OCI-LY3 (cell line): ENCODE results near the gene PCSK2.

ENCODE experiments used
- H2AFZ ChIP-seq: fragments of 200-600, 300-600 bp; shearing (Covaris generic); 2 replicates; pipeline ENCODE4 v1.6.0; 2014; ENCODE audit warnings: antibody characterized with exemption, low read depth, low read length
- H3K27ac ChIP-seq: fragments of 200-600, 300-600 bp; sonication (generic); 2 replicates; pipeline ENCODE4 v1.5.1; 2014; ENCODE audit warnings: mild to moderate bottlenecking, low read length, moderate library complexity, mixed read lengths
- H3K27me3 ChIP-seq: fragments of 200-600, 300-600 bp; sonication (generic); 2 replicates; pipeline ENCODE4 v1.6.1; 2014; ENCODE audit warnings: low read depth, low read length, mixed read lengths
- H3K36me3 ChIP-seq: fragments of 200-600, 300-600 bp; sonication (generic); replicated peaks from 2 replicates; pipeline ENCODE3; 2014; ENCODE audit warnings: low read depth, low read length, mixed read lengths
- H3K4me1 ChIP-seq: fragments of 300-600, 200-600 bp; sonication (generic); 2 replicates; pipeline ENCODE4 v1.6.1; 2014; ENCODE audit warnings: low read length, mixed read lengths
- H3K4me2 ChIP-seq: fragments of 200-600, 300-600 bp; sonication (generic); 2 replicates; pipeline ENCODE4 v1.6.1; 2014; ENCODE audit warnings: low read length, mixed read lengths
- H3K4me3 ChIP-seq: fragments of 300-600, 200-600 bp; sonication (generic); 2 replicates; pipeline ENCODE4 v1.5.1; 2014; ENCODE audit warnings: antibody characterized with exemption, mild to moderate bottlenecking, low read length, moderate library complexity
- H3K79me2 ChIP-seq: fragments of 300-600, 200-600 bp; shearing (Covaris generic); 2 replicates; pipeline ENCODE4 v1.6.1; 2014; ENCODE audit warnings: mild to moderate bottlenecking, low read length, mixed read lengths
- H3K9ac ChIP-seq: fragments of 300-600, 200-600 bp; shearing (Covaris generic); 2 replicates; pipeline ENCODE4 v1.6.0; 2014; ENCODE audit warnings: mild to moderate bottlenecking, low read length, moderate library complexity
- H3K9me3 ChIP-seq: fragments of 200-600, 300-600 bp; shearing (Covaris generic); 2 replicates; pipeline ENCODE4 v1.6.1; 2014; ENCODE audit warnings: low read length, mixed read lengths; ENCODE audit not compliant: insufficient read depth
- H4K20me1 ChIP-seq: fragments of 200-600, 300-600 bp; sonication (generic); 2 replicates; pipeline ENCODE4 v1.6.1; 2016; ENCODE audit warnings: low read length, mixed read lengths; ENCODE audit not compliant: insufficient read depth
- EZH2phosphoT487 ChIP-seq: fragments of 200-600 bp; shearing (Covaris generic); IDR thresholded peaks from 2 replicates; pipeline ENCODE4 v1.6.1; 2018; ENCODE audit warnings: antibody characterized with exemption, mixed run types, low read depth
- TF ChIP-seq, protein P1 (sequence below): fragments of 200-600, 300-600 bp; sonication (generic); IDR thresholded peaks from 2 replicates; pipeline ENCODE4 v1.5.1; 2014; ENCODE audit warnings: antibody characterized with exemption, low read length, low read depth

The PCSK2 gene

DNA sequence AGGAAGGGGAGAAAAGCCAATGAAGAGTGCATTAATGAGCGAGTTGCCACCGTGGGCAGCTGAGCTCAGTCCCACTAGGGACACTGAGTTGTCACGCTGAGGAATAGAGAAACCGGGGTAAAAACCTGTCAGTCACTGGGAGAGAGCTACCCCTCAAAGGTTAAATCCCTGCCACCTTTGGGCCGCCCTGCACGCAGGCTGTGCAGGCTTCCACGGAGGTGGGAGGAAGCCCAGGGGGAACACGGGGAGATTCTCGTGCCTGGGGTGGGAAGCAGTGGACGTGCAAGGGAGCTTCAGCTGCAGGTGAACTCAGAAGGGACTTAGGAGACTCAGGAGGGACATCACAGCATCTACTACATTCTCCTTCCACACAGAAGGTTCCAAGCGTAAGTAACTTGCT is 253.9 kb downstream of the PCSK2 start:
- Histone ChIP-seq H3K4me3 (no peak overlapping the region), H3K9me3 (no peaks in the 10 kb centered on the region), H2AFZ (no peak overlapping the region), H4K20me1 (no peaks in the 10 kb centered on the region), H3K79me2 (no peaks in the 10 kb centered on the region), H3K9ac (no peak overlapping the region), H3K27me3 (peaks cover 10% of the 10 kb centered on the region; the same call in 1 of the 2 replicates), H3K4me2 (no peak overlapping the region), H3K27ac (no peak overlapping the region), H3K4me1 (no peaks in the 10 kb centered on the region), H3K36me3 (no peaks in the 10 kb centered on the region)
- TF ChIP-seq EZH2phosphoT487: no peak
- TF ChIP-seq, protein P1, sequence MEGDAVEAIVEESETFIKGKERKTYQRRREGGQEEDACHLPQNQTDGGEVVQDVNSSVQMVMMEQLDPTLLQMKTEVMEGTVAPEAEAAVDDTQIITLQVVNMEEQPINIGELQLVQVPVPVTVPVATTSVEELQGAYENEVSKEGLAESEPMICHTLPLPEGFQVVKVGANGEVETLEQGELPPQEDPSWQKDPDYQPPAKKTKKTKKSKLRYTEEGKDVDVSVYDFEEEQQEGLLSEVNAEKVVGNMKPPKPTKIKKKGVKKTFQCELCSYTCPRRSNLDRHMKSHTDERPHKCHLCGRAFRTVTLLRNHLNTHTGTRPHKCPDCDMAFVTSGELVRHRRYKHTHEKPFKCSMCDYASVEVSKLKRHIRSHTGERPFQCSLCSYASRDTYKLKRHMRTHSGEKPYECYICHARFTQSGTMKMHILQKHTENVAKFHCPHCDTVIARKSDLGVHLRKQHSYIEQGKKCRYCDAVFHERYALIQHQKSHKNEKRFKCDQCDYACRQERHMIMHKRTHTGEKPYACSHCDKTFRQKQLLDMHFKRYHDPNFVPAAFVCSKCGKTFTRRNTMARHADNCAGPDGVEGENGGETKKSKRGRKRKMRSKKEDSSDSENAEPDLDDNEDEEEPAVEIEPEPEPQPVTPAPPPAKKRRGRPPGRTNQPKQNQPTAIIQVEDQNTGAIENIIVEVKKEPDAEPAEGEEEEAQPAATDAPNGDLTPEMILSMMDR: no peak

DNA sequence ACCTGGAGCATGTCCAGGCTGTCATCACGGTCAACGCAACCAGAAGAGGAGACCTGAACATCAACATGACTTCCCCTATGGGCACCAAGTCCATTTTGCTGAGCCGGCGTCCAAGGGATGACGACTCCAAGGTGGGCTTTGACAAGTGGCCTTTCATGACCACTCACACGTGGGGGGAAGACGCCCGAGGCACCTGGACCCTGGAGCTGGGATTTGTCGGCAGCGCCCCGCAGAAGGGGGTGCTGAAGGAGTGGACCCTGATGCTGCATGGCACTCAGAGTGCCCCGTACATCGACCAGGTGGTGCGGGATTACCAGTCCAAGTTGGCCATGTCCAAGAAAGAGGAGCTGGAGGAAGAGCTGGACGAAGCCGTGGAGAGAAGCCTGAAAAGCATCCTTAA is 254.8 kb downstream of the PCSK2 start:
- Histone ChIP-seq H2AFZ (no peak overlapping the region), H3K79me2 (no peaks in the 10 kb centered on the region), H4K20me1 (no peaks in the 10 kb centered on the region), H3K36me3 (no peaks in the 10 kb centered on the region), H3K9ac (no peak overlapping the region), H3K4me1 (no peaks in the 10 kb centered on the region), H3K27ac (no peak overlapping the region), H3K27me3 (peaks cover 20% of the 10 kb centered on the region; the same call in 1 of the 2 replicates), H3K9me3 (no peaks in the 10 kb centered on the region), H3K4me3 (no peak overlapping the region), H3K4me2 (no peak overlapping the region)
- TF ChIP-seq, protein P1: no peak
- no peak for TF ChIP-seq EZH2phosphoT487

DNA sequence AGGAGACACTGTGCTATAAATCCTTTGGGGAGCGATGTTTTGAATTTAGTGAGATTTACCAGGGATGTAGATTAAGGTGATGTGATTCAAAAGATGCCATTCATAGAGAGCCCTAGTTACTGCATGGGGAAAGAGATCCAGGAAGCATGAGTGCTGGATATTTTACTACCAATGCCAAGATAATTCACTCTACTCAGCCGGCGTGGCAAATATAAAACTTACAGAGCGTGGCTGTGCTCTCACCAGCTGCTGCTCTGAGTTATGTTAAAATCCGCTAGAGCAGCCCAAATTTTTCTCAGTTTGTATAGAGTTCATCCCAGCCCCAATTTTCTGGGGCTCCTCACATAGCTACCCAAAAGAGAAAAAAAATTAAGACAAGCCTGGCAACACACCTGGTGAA is 255.7 kb downstream of the PCSK2 start:
- no peak overlapping the region for H2AFZ ChIP-seq
- H3K9me3 ChIP-seq: no peaks in the 10 kb centered on the region
- H3K4me1 ChIP-seq: no peaks in the 10 kb centered on the region
- no peak overlapping the region for H3K27ac ChIP-seq
- no peaks in the 10 kb centered on the region for H3K36me3 ChIP-seq
- no peak overlapping the region for H3K4me2 ChIP-seq
- H3K4me3 ChIP-seq: no peak overlapping the region
- peaks cover 27% of the 10 kb centered on the region; the same call in 1 of the 2 replicates for H3K27me3 ChIP-seq
- TF ChIP-seq EZH2phosphoT487: no peak
- TF ChIP-seq, protein P1: no peak
- H4K20me1 ChIP-seq: no peaks in the 10 kb centered on the region
- no peak overlapping the region for H3K9ac ChIP-seq
- no peaks in the 10 kb centered on the region for H3K79me2 ChIP-seq

DNA sequence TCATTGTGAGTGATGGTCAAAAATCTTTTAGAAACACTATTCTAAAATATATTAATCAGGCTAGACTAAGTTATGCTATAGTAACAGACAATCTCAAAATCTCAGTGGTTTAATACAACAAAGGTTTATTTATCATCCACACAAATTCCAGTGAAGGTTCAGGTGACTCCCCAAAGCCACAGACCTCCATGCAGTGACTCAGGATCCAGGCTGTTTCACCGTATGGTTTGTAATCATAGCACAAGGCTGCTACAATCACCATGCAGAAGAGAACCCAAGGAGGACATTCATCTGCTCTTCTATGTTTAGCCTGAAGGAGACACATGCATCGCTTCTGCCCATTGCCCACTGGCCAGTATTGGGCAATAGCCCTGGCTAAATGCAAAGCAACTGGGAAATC is 258.2 kb downstream of the PCSK2 start:
- TF ChIP-seq, protein P1: no peak
- TF ChIP-seq EZH2phosphoT487: no peak
- Histone ChIP-seq H4K20me1 (no peaks in the 10 kb centered on the region), H3K27me3 (peaks cover 27% of the 10 kb centered on the region; the same call in 1 of the 2 replicates)

More for the DNA sequence above, 258.2 kb downstream of the PCSK2 start:
- Histone ChIP-seq H3K79me2 (no peaks in the 10 kb centered on the region), H3K27ac (no peak overlapping the region), H3K9me3 (no peaks in the 10 kb centered on the region), H2AFZ (no peak overlapping the region), H3K9ac (no peak overlapping the region), H3K4me3 (no peak overlapping the region), H3K4me1 (no peaks in the 10 kb centered on the region), H3K36me3 (no peaks in the 10 kb centered on the region), H3K4me2 (no peak overlapping the region)
